Muscle layer of colon (tissue), 2 donors: ENCODE data around the gene NCKAP5.

Source experiments
- H3K27ac ChIP-seq: one replicate; pipeline ENCODE4 v1.7.0; 2013; ENCODE audit warnings: low read depth, mild to moderate bottlenecking, low read length, moderate library complexity
- H3K27me3 ChIP-seq, 2 donors: one replicate each; pipeline ENCODE4 v1.7.0; 2013; ENCODE audit warnings: low read length in 2 of 2, mild to moderate bottlenecking in 2 of 2; ENCODE audit not compliant: insufficient read depth in 2 of 2, control insufficient read depth in 1 of 2
- H3K36me3 ChIP-seq: one replicate; pipeline ENCODE4 v1.7.0; 2013; ENCODE audit warnings: mild to moderate bottlenecking, low read length; ENCODE audit not compliant: insufficient read depth
- H3K4me1 ChIP-seq: one replicate; pipeline ENCODE4 v1.7.0; 2013; ENCODE audit warnings: mild to moderate bottlenecking, low read length; ENCODE audit not compliant: insufficient read depth
- H3K4me3 ChIP-seq, 2 donors: one replicate each; pipeline ENCODE4 v1.7.0; 2013; ENCODE audit warnings: low read length in 2 of 2, low read depth in 1 of 2, mild to moderate bottlenecking in 1 of 2, moderate library complexity in 1 of 2
- H3K9ac ChIP-seq: one replicate; pipeline ENCODE4 v1.7.0; 2013; ENCODE audit warnings: low read length
- H3K9me3 ChIP-seq: one replicate; pipeline ENCODE4 v1.7.0; 2013; ENCODE audit warnings: mild to moderate bottlenecking, low read length
- donor health status: abdominal sarcoma.
- donor health status: Adenocarcinoma of cecum.

NCKAP5 gene

DNA sequence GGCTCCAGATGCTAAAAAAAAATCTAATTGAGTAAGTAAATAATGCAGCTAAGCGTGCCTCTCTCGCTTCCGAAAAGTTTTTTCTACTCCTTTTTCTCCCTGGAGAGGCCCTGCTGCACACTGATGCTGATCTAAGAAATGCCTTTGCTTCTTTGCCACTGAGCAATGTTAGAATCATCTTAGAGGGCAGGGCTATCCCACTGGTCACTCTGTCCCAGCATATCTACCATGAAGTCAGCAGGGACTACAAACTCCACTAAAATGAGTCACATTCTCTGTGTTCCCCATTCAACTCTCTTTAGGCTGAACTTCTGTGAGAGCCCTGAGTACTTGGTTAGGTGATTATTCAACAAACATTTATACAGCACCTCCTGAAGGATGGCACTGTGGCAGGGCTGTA, 770.7 kb downstream of the NCKAP5 start:
- no peak overlapping the region for H3K9ac ChIP-seq
- no peak overlapping the region for H3K27ac ChIP-seq
- no peaks in the 10 kb centered on the region for H3K36me3 ChIP-seq
- no peak overlapping the region for H3K4me3 ChIP-seq
- H3K4me1 ChIP-seq = no peaks in the 10 kb centered on the region
- H3K27me3 ChIP-seq = no peaks in the 10 kb centered on the region
- H3K9me3 ChIP-seq = no peaks in the 10 kb centered on the region

DNA sequence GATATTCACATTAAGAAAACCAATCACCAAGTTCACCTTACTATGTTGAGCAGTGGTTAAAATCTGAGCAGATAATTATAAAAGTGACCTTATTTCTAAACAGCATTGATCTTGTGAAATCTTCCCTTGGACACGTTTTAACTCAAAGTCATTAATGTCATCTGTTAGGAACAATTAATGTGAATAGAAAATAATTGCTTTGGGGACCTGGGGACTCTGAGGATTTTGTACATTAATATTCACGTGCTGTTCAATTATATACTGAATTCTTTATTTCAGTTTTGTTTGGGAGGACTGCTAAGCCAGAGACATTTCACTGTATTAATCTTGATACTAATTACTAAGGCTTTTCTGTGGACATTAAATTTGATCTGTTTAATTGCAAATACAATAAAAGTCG, 771.2 kb downstream of the NCKAP5 start:
- Histone ChIP-seq H3K27ac (no peak overlapping the region), H3K9ac (no peak overlapping the region), H3K27me3 (no peaks in the 10 kb centered on the region), H3K9me3 (no peaks in the 10 kb centered on the region), H3K4me1 (no peaks in the 10 kb centered on the region), H3K4me3 (no peak overlapping the region), H3K36me3 (no peaks in the 10 kb centered on the region)

DNA sequence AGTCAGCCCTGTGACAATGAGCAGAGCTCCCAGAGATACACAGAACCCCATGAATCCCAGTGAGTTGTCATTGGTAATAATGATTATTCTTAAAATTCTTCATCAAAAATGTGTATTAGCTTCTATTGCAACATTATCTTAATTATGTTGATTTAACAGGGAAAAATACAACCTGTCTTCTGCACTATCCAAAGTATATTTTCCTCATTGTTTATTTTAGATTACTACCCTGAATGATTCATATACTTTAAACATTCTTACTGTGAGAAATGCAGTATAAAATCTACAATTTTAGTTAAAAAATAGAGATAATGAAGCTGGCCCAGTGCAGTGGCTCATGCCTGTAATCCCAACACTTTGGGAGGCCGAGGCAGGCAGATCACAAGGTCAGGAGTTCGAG, 773.0 kb downstream of the NCKAP5 start:
- H3K4me3 ChIP-seq = no peak overlapping the region

GRCh38 chr2:132793532-132793931, 774.7 kb downstream of the NCKAP5 start:
- H3K9ac ChIP-seq = no peak overlapping the region
- H3K4me1 ChIP-seq = no peaks in the 10 kb centered on the region
- no peak overlapping the region for H3K27ac ChIP-seq
- H3K36me3 ChIP-seq = no peaks in the 10 kb centered on the region
- H3K27me3 ChIP-seq = no peaks in the 10 kb centered on the region
- H3K9me3 ChIP-seq = no peaks in the 10 kb centered on the region
- no peak overlapping the region for H3K4me3 ChIP-seq

More for the DNA sequence above, 773.0 kb downstream of the NCKAP5 start:
- no peaks in the 10 kb centered on the region for H3K4me1 ChIP-seq
- no peaks in the 10 kb centered on the region for H3K9me3 ChIP-seq
- H3K27ac ChIP-seq = no peak overlapping the region
- no peak overlapping the region for H3K9ac ChIP-seq
- no peaks in the 10 kb centered on the region for H3K27me3 ChIP-seq
- H3K36me3 ChIP-seq = no peaks in the 10 kb centered on the region

DNA sequence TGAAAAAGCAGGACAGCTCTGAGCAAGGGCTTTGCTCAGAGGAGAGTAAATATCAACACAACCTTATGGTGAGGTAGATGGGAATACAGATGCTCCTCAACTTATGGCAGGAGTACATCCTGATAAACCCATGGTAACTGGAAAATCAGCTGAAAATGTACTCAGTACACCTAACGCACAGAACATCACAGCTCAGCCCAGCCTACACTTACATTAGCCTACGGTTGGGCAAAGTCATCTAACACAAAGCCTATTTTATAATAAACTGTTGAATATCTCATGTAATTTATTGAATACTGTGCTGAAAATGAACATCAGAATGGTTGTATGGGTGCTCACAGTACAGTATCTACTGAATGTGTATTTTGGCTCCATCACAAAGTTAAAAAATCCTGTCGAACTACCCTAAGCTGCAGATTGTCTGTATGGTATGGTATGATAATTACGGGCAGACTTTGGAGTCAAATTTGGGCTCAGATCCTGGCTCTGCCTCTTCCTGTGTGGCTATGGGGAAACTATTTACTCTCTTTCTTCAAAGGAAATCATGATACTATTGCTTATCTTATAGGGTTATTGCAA, 778.0 kb downstream of the NCKAP5 start:
- Histone ChIP-seq H3K4me3 (no peak overlapping the region), H3K27ac (no peak overlapping the region), H3K36me3 (no peaks in the 10 kb centered on the region), H3K9me3 (no peaks in the 10 kb centered on the region), H3K27me3 (no peaks in the 10 kb centered on the region), H3K9ac (no peak overlapping the region), H3K4me1 (no peaks in the 10 kb centered on the region)

DNA sequence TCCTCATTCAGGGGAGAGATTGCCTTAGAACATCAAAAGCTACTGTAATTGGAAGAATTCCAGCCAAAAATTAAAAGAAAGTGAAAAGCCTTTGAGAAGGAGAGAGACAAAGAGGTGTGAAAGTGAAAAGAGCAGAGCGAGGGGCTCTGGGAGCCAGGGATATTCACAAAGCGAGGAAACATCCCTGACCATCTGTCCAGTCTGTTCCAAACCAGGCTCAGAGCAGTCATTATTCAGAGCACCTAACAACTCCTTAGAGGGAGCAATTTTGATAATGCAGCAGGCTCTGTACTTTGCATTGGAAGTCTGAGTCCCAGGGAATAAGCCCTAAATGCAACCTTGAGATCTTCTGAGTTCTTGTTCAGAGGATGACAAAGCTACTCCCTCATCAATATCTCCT, 779.2 kb downstream of the NCKAP5 start:
- Histone ChIP-seq H3K9me3 (no peaks in the 10 kb centered on the region), H3K27me3 (no peaks in the 10 kb centered on the region), H3K4me1 (no peaks in the 10 kb centered on the region), H3K36me3 (no peaks in the 10 kb centered on the region), H3K27ac (no peak overlapping the region), H3K9ac (no peak overlapping the region), H3K4me3 (no peak overlapping the region)

DNA sequence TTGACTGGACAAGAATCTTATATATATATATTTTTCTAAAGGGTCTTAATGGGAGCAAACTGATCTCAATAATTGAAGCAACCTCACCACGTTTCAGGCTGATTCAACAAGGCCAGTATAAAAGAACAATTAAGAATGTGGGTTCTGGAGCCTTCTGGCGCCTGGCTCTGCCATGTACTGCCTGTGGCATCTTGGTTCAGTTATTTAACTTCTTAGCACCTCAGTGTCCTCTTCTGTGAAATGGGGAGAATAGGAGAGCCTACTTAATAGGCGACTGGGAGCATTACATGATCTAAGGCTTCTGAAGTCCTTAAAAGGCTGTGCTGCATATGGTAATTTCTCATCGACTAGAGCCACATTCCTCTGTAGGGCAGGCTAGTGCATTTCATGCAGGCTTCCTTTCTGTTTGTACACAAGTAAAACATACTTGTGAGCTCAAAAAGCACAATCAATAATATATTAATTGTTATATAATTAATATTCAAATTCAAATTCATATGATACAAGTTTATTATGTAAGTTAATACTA, 779.9 kb downstream of the NCKAP5 start:
- Histone ChIP-seq H3K36me3 (no peaks in the 10 kb centered on the region), H3K27me3 (no peaks in the 10 kb centered on the region), H3K4me3 (no peak overlapping the region), H3K9me3 (no peaks in the 10 kb centered on the region), H3K4me1 (no peaks in the 10 kb centered on the region), H3K27ac (no peak overlapping the region), H3K9ac (no peak overlapping the region)

DNA sequence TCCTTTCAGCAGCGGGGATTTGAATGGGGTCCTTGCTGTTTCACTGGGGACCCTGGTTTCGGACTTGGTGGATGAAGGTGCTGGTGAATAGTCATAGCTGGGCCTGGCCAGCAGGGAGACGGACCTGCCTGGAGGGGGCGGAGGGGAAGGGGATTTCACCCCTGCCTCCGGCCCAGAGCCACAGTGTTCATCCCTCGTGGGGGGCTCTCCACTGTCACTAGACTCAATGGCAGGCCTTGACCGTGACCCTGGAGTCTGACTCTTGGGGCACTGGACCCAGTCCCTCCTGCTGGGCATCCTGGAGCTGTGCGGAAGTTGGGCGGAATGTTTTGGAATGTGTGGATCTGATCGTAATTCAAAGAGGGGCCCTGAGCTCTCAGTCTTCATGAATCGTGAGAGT, 784.4 kb downstream of the NCKAP5 start:
- Histone ChIP-seq H3K27me3 (no peaks in the 10 kb centered on the region), H3K27ac (no peak overlapping the region), H3K36me3 (no peaks in the 10 kb centered on the region), H3K9ac (no peak overlapping the region), H3K9me3 (no peaks in the 10 kb centered on the region), H3K4me1 (no peaks in the 10 kb centered on the region), H3K4me3 (no peak overlapping the region)

- H3K9ac ChIP-seq = no peak overlapping the region
- no peaks in the 10 kb centered on the region for H3K4me1 ChIP-seq
- H3K9me3 ChIP-seq = no peaks in the 10 kb centered on the region
- H3K36me3 ChIP-seq = no peaks in the 10 kb centered on the region
- no peak overlapping the region for H3K4me3 ChIP-seq
- no peak overlapping the region for H3K27ac ChIP-seq
- no peaks in the 10 kb centered on the region for H3K27me3 ChIP-seq
Observed at GRCh38 chr2:132782176-132782783, 786.0 kb downstream of the NCKAP5 start.

- Histone ChIP-seq H3K4me3 (no peak overlapping the region), H3K4me1 (no peaks in the 10 kb centered on the region), H3K9me3 (no peaks in the 10 kb centered on the region), H3K9ac (no peak overlapping the region), H3K36me3 (no peaks in the 10 kb centered on the region), H3K27ac (no peak overlapping the region), H3K27me3 (no peaks in the 10 kb centered on the region)
Observed at GRCh38 chr2:132780651-132781050, 787.6 kb downstream of the NCKAP5 start.

DNA sequence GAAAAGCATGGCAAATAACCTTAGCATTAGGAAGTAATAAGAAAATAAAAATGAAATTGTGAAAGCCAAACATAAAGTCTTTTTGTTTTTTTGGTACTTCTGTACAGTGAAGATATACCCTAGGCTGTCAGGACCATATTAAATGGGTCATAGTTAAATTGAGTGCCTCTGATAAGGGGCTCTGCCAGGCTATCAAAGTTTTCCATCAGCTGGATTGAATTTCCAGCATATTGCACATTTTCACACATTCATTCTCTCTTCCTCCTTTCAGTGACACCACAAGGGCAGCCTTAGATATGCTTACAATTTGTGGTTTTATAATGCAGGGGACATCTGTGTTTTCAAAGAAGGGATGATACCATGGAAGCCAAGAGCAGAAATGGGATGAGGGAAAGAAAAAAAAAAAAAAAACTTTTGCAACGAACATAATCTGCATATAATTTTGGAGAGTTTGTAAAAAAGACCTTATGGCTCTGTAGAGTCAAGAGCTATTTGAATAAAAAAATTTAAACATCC, 789.0 kb downstream of the NCKAP5 start:
- Histone ChIP-seq H3K9me3 (no peaks in the 10 kb centered on the region), H3K27me3 (no peaks in the 10 kb centered on the region), H3K4me3 (no peak overlapping the region), H3K4me1 (no peaks in the 10 kb centered on the region), H3K36me3 (no peaks in the 10 kb centered on the region), H3K9ac (no peak overlapping the region), H3K27ac (no peak overlapping the region)

GRCh38 chr2:132776287-132776686, 792.0 kb downstream of the NCKAP5 start:
- no peak overlapping the region for H3K9ac ChIP-seq
- H3K27me3 ChIP-seq = no peaks in the 10 kb centered on the region
- no peak overlapping the region for H3K27ac ChIP-seq
- H3K4me3 ChIP-seq = no peak overlapping the region
- H3K36me3 ChIP-seq = no peaks in the 10 kb centered on the region
- H3K9me3 ChIP-seq = no peaks in the 10 kb centered on the region
- H3K4me1 ChIP-seq = no peaks in the 10 kb centered on the region
